Hypothalamus (tissue), 51 donors: ENCODE results near the gene C5AR2.
A peak's percentile ranks its signal among the peaks of the same experiment; 100 is the strongest.
"Not testable (repeated sequence)": the region's sequence is repeated elsewhere in the genome, so short reads cannot be mapped to it uniquely, and the experiment has no call there.

Source experiments
- DNase-seq, 51 donors: peaks; one replicate each; lab custom pipeline; 2025; lab: John Stamatoyannopoulos, UW

Gene C5AR2

GRCh38 chr19:47357788-47358680, 26.1 kb downstream of the C5AR2 start:
- no peak for DNase-seq

- no peak for DNase-seq
Observed at GRCh38 chr19:47358936-47359335, 27.0 kb downstream of the C5AR2 start.

GRCh38 chr19:47362321-47362720, 30.3 kb downstream of the C5AR2 start:
- no peak for DNase-seq

- DNase-seq, result no peak
Observed at GRCh38 chr19:47363758-47364531, 32.0 kb downstream of the C5AR2 start.

GRCh38 chr19:47365455-47365854, 33.5 kb downstream of the C5AR2 start:
- not testable (repeated sequence) for DNase-seq

GRCh38 chr19:47370045-47370611, 38.2 kb downstream of the C5AR2 start:
- DNase-seq, result peak in 2 of 51 donors; percentile 2 to 73

- DNase-seq, result no peak
Observed at GRCh38 chr19:47371261-47371660, 39.3 kb downstream of the C5AR2 start.

GRCh38 chr19:47372603-47373002, 40.6 kb downstream of the C5AR2 start:
- DNase-seq, result no peak

- DNase-seq, result no peak
Observed at GRCh38 chr19:47373246-47374240, 41.6 kb downstream of the C5AR2 start.

- no peak for DNase-seq
Observed at GRCh38 chr19:47374876-47375693, 43.1 kb downstream of the C5AR2 start.

GRCh38 chr19:47375694-47376588, 44.0 kb downstream of the C5AR2 start:
- DNase-seq, result no peak

GRCh38 chr19:47376589-47377144, 44.7 kb downstream of the C5AR2 start:
- no peak for DNase-seq

- DNase-seq, result peak in 11 of 51 donors; percentile 2 to 35 (median 15)
Observed at GRCh38 chr19:47377208-47377701, 45.3 kb downstream of the C5AR2 start.

GRCh38 chr19:47377801-47378200, 45.8 kb downstream of the C5AR2 start:
- DNase-seq, result no peak

- DNase-seq, result no peak
Observed at GRCh38 chr19:47378246-47378645, 46.3 kb downstream of the C5AR2 start.

GRCh38 chr19:47379381-47379938, 47.5 kb downstream of the C5AR2 start:
- peak in 45 of 51 donors; percentile 8 to 91 (median 53) for DNase-seq

GRCh38 chr19:47380559-47380958, 48.6 kb downstream of the C5AR2 start:
- DNase-seq, result no peak
